Measurements from ENCODE around the gene FREM2.
A peak's percentile ranks its signal among the peaks of the same experiment; 100 is the strongest.

The FREM2 gene, protein sequence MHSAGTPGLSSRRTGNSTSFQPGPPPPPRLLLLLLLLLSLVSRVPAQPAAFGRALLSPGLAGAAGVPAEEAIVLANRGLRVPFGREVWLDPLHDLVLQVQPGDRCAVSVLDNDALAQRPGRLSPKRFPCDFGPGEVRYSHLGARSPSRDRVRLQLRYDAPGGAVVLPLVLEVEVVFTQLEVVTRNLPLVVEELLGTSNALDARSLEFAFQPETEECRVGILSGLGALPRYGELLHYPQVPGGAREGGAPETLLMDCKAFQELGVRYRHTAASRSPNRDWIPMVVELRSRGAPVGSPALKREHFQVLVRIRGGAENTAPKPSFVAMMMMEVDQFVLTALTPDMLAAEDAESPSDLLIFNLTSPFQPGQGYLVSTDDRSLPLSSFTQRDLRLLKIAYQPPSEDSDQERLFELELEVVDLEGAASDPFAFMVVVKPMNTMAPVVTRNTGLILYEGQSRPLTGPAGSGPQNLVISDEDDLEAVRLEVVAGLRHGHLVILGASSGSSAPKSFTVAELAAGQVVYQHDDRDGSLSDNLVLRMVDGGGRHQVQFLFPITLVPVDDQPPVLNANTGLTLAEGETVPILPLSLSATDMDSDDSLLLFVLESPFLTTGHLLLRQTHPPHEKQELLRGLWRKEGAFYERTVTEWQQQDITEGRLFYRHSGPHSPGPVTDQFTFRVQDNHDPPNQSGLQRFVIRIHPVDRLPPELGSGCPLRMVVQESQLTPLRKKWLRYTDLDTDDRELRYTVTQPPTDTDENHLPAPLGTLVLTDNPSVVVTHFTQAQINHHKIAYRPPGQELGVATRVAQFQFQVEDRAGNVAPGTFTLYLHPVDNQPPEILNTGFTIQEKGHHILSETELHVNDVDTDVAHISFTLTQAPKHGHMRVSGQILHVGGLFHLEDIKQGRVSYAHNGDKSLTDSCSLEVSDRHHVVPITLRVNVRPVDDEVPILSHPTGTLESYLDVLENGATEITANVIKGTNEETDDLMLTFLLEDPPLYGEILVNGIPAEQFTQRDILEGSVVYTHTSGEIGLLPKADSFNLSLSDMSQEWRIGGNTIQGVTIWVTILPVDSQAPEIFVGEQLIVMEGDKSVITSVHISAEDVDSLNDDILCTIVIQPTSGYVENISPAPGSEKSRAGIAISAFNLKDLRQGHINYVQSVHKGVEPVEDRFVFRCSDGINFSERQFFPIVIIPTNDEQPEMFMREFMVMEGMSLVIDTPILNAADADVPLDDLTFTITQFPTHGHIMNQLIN (N-terminal part only)

DNA sequence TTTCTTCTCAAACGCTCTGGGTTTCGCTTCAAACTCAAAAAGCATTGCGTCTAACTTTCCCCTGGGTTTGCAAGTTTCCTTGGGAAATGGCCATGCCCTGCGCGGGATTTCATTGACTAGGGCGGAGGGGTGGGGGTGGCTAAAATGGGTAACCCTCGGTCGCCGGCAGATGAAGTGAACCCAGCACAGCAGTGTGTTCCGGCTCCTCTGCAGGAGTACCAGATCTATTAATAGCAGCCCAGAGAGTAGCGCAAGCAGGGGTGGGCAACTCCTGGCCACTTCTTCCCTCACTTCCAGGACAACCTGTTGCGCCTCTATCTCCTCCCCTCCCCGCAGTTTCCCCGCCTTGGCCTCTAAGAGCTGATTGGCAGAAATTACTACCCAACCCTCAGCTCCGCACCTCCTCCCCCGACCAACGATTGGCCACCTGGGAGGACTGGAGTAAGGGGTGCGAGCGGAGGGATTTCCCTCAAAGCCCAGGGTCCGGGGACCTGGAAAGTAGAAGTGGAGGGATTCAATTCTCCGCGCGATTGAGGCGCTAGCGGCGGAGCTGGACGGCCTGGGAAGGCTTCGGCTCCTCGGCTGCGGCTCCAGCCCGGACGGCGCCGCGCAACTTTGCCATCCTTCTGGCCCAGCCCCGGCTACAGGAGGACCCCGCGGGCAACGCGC lies at the start of gene FREM2:
TSS of gene FREM2 (plus strand) at position 501 of the 669 bp plus-strand sequence. CDS start 268 bp downstream, outside the sequence.
- DNase-seq (ENCODE audit: low read depth) = no peak
- TF ChIP-seq, protein P1, sequence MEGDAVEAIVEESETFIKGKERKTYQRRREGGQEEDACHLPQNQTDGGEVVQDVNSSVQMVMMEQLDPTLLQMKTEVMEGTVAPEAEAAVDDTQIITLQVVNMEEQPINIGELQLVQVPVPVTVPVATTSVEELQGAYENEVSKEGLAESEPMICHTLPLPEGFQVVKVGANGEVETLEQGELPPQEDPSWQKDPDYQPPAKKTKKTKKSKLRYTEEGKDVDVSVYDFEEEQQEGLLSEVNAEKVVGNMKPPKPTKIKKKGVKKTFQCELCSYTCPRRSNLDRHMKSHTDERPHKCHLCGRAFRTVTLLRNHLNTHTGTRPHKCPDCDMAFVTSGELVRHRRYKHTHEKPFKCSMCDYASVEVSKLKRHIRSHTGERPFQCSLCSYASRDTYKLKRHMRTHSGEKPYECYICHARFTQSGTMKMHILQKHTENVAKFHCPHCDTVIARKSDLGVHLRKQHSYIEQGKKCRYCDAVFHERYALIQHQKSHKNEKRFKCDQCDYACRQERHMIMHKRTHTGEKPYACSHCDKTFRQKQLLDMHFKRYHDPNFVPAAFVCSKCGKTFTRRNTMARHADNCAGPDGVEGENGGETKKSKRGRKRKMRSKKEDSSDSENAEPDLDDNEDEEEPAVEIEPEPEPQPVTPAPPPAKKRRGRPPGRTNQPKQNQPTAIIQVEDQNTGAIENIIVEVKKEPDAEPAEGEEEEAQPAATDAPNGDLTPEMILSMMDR (IDR thresholded peaks at IDR 0.05; ENCODE audit: control insufficient read depth, insufficient read depth, low read depth, low read length, missing control alignments) = no peak
- no peak within 1 kb of the TSS; the same call in 1 of the 2 replicates for H3K4me3 ChIP-seq (ENCODE audit: control insufficient read depth, low read depth, low read length)

DNA sequence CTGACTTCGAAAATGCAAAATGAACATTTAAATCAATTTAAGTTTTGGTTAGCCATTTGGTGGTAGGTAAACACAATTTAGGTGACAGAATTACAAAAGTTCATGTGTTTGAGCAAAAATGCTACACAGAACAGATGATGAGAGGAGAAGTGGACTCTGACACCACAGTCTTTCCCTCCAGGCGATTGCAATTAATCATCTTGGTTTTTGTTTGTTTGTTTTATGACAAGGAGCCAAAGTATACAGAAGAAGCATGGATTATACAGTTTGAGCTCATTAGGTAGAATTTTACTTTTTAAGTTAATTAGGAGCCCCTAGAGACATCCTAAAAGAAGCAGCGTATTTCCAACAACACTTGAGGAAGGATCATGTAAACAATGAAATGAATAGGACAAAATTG lies 49.3 kb upstream of the FREM2 start:
- no peak overlapping the region for H3K4me3 ChIP-seq (ENCODE audit: control insufficient read depth, low read depth, low read length)
- TF ChIP-seq, protein P1 (IDR thresholded peaks at IDR 0.05; ENCODE audit: control insufficient read depth, insufficient read depth, low read depth, low read length, missing control alignments) = no peak
- DNase-seq (ENCODE audit: low read depth) = no peak

DNA sequence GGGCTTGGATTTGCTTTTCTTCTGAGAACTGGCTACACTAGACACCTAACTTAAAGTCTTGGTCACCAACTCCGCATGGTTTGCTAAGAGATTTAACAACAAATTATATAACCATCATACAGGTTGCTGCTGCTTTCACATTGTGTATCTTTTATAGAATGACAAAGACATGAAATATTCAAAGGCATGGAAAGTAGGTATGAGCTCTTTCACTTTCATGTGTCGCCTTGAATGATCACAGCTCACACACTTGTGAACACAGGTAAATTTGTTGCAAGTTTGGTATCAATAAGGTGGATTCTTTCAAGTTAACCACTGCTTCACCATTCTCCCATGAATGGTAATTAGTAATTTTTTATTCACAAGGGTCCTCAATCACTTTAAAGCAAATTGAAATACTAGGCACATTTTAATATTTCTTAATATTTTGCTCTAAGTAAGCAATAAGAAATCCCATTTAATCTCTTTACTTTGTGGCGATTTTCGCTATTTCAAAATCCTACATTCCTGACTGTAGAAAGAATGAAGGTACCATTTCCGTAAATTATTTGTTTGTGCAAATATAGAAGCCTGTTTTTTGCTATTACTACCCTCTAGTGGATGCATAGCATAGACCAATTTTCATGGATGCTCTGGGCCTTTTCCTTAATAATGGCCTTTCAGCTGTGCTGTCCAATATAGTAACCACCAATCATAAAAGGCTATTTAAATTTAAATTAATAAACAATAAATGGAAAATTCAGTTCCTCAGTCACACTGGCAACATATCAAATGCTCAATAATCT lies 45.5 kb upstream of the FREM2 start:
- no peak overlapping the region for H3K4me3 ChIP-seq (ENCODE audit: control insufficient read depth, low read depth, low read length)
- TF ChIP-seq, protein P1 (IDR thresholded peaks at IDR 0.05; ENCODE audit: control insufficient read depth, insufficient read depth, low read depth, low read length, missing control alignments) = peak; percentile 5
- no peak for DNase-seq (ENCODE audit: low read depth)

DNA sequence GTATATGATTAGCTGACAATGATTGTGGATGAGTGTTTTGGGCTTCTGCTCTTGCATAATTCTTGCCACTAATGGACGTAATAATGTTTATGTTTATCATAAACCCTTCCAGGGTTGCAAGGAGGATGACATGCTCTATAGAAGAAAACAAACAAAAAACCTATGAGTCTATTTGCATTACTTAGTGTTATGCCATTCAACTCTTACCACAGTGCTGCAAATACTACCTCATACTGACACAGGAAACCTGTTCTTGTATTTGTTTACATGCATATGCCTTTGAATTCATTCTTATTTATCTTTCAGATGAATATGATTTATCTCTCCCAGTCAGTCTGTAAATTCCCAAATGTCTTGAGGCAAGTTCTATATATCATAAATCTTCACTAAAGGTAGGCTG lies 39.6 kb upstream of the FREM2 start:
- DNase-seq (ENCODE audit: low read depth) = no peak
- TF ChIP-seq, protein P1 (IDR thresholded peaks at IDR 0.05; ENCODE audit: control insufficient read depth, insufficient read depth, low read depth, low read length, missing control alignments) = no peak
- no peak overlapping the region for H3K4me3 ChIP-seq (ENCODE audit: control insufficient read depth, low read depth, low read length)

DNA sequence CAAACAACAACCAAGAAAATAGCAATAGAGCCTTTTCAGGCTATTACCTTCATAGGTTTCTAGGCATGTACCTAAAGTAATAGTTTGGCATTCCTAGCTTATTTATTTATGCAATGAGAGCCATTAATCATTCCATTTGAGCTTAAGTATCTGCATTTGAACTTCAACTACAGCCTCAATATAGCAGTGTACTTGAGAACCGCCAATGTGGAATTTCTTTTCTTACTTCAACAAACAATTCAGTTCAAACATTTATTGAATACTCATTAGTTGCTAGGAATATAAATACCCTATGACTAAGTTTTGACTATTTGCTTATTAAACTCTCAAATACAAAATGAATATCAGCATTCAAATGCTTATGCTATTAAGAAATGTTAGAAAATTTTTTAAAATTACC lies 38.0 kb upstream of the FREM2 start:
- no peak overlapping the region for H3K4me3 ChIP-seq (ENCODE audit: control insufficient read depth, low read depth, low read length)
- no peak for DNase-seq (ENCODE audit: low read depth)

More for the DNA sequence above, 38.0 kb upstream of the FREM2 start:
- TF ChIP-seq, protein P1 (IDR thresholded peaks at IDR 0.05; ENCODE audit: control insufficient read depth, insufficient read depth, low read depth, low read length, missing control alignments) = no peak
